GM19238 (cell line): Measurements from ENCODE around the gene FKBP9.
"Not testable (repeated sequence)": the region's sequence is repeated elsewhere in the genome, so short reads cannot be mapped to it uniquely, and the experiment has no call there.

Source experiments
- DNase-seq: peaks from one replicate; pipeline ENCODE4 v3.0.0; 2011; ENCODE audit warnings: low spot score; ENCODE audit not compliant: insufficient read length

The FKBP9 gene, protein sequence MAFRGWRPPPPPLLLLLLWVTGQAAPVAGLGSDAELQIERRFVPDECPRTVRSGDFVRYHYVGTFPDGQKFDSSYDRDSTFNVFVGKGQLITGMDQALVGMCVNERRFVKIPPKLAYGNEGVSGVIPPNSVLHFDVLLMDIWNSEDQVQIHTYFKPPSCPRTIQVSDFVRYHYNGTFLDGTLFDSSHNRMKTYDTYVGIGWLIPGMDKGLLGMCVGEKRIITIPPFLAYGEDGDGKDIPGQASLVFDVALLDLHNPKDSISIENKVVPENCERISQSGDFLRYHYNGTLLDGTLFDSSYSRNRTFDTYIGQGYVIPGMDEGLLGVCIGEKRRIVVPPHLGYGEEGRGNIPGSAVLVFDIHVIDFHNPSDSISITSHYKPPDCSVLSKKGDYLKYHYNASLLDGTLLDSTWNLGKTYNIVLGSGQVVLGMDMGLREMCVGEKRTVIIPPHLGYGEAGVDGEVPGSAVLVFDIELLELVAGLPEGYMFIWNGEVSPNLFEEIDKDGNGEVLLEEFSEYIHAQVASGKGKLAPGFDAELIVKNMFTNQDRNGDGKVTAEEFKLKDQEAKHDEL

GRCh38 chr7:32957326-32958045 lies at the start of gene FKBP9:
Gene FKBP9, plus strand, starts transcription at chr7:32957440. Its CDS starts 134 bp downstream, at chr7:32957574.
- DNase-seq = peak; percentile 72

- no peak for DNase-seq
Measured at GRCh38 chr7:32910195-32910594, 47.0 kb upstream of the FKBP9 start.

DNA sequence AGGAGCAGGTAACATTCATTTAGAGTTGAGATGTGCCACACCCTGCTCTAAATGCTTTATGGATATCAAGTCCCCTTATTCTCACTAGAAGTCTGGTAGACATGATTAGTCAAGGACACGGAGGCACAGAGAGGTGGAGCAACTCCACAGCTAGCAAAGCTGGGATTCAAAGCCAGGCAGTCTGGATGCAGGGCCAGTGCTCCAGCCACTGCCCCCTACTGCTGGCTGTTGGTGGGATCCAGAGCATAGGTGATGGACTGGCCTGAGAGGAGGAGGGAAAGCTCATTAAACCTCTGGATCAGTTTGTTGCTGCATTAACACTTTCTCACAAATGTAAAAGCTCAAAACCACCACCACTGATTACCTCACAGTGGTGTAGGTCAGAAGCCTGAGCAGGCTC lies 43.1 kb upstream of the FKBP9 start:
- DNase-seq = no peak

- no peak for DNase-seq
Measured at GRCh38 chr7:32915041-32915536, 42.2 kb upstream of the FKBP9 start.

DNA sequence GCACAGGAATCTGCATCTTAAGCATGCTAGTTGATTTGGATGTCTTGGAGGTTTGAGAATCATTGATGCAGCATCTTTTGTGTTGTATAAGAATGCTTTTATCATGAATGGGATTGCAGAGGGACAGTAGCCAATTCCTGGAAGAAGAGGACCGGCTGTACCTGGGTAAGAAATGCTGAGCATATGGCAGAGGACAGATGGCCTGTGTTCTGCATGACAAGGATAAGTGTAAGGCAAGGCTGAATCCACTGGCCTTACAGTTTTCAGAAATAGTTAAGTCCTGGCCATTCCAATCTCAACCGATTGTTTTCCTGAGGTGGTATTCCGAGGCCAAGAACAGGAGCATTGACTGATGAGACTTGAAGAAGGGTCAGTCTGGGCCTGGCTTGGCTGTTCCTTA lies 41.2 kb upstream of the FKBP9 start:
- DNase-seq = no peak

- not testable (repeated sequence) for DNase-seq
Measured at GRCh38 chr7:32916994-32917393, 40.2 kb upstream of the FKBP9 start.

- no peak for DNase-seq
Measured at GRCh38 chr7:32921896-32922295, 35.3 kb upstream of the FKBP9 start.

GRCh38 chr7:32928785-32929298 lies 28.4 kb upstream of the FKBP9 start:
- DNase-seq = no peak

DNA sequence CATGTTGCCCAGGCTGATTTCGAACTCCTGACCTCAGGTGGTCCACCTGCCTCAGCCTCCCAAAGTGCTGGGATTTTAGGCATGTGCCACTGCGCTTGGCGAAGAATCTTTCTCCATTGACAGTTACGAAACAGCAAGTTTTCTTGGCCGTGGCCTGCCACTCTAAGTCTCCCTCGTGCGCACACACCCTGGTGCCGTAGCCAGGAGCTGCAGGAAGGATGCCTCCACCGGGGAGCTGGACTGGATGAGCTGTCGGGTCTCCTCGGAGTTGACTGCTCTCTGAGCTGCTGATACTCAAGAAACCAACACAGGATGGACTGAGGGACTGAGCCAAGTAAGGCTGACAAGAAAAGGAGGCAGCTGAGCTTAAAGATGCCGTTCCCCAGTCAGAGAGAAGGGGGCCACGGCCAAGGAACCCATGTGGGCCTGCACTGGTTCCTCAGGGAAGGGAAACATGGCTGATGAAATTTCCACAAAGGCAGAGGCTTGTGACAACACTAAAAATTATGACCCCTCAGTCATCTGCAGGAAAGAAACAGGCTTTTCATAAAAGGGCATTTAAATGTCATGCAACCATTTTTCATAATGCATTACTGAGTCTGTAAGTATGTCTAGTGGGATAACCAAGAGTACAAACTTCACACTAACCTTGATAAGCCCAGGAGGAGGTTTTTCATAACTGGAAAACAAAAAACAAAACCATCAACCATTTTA lies 27.7 kb upstream of the FKBP9 start:
- DNase-seq = no peak

DNA sequence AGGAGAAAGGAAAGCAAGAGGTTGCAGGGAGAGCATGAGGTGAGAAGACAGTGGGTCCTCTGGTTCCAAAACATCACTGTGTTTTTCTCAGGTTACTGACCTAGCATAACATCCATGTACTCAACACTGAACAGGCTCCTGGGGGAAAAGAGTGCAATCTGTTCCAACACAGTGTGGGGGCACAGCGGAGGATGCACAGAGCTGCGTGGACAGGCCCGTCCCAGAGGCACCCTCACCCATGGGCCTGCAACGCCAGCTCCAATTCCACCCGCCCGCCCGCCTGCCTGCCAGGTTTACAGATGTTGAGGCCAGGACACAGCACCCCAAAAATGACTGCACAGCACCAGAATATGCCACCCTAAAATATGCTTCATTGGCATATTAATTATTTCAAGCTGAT lies 26.9 kb upstream of the FKBP9 start:
- no peak for DNase-seq

DNA sequence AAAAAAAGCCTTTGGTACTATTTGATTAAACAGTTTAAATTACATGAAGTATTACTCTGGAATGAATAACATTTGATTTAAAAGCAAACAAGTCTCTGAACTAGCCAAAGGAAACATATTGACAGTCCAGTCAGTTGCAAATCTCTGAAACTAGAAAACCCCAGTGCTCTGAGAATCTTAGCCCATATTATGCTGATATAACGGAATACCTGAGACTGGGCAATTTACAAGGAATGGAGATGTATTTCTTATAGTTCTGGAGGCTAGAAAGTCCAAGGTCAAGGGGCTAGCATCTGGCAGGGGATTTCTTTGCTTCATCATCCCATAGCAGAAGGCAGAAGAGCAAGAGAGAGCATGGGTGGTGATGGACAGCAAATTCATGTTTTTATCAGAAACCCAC lies 21.7 kb upstream of the FKBP9 start:
- no peak for DNase-seq

GRCh38 chr7:32936689-32937088 lies 20.6 kb upstream of the FKBP9 start:
- DNase-seq = no peak

DNA sequence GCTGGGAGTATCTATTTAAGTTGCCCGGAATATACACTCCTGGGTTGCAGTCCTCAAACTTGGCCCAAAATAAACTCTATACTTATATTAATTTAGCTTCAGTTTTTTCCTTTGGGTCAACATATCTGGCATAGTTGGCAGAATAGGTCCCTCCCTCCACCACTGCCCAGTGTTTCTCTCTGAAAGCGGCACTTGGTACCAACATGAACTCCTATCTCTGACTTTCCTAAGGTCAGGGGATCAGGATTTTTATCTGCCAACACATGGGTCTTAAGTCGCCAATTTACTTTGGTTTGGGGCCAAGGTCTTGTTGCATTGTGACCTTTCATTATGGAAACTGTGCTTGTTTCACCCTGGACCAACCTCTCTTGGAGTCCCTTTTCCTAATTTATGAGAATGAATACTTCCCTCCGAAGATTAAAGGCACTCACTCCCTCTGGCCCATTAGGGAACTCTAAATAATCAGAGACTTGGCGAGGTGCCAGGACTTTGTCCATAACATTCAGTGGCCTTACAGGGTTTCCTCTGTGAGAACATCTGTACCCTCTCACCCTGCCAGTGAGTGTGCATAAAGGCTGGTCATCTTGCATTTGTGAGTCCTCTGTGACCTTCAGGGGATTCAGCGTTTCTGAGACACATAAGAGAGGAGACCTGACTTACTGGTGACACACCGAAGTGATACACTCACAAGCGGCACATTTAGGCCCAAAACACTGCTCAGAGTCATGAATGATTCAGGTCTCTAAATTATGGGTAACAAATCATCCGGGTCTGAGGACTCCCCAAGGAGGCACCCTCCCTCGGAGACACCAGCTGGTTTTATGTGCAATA lies 19.7 kb upstream of the FKBP9 start:
- DNase-seq = no peak

DNA sequence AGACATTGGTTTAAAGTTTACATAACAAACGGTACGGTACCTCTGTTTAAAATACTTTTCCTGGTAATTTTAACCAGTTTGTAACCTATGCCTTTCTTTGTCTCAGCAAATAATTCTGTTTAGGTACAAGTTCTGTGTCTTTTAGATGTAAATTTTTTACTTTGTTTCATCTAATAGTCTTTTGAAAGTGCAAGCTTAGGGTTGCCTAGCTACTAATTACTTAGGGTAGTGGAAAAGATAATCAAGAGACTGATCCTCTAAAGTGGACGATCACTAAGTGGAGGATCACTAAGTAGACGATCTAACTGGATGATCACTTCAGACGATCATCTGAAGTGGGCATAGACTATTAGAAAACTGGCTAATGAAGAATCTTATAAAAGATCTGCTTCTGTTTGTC lies 16.1 kb upstream of the FKBP9 start:
- DNase-seq = no peak

GRCh38 chr7:32941681-32942414 lies 15.4 kb upstream of the FKBP9 start:
- no peak for DNase-seq

DNA sequence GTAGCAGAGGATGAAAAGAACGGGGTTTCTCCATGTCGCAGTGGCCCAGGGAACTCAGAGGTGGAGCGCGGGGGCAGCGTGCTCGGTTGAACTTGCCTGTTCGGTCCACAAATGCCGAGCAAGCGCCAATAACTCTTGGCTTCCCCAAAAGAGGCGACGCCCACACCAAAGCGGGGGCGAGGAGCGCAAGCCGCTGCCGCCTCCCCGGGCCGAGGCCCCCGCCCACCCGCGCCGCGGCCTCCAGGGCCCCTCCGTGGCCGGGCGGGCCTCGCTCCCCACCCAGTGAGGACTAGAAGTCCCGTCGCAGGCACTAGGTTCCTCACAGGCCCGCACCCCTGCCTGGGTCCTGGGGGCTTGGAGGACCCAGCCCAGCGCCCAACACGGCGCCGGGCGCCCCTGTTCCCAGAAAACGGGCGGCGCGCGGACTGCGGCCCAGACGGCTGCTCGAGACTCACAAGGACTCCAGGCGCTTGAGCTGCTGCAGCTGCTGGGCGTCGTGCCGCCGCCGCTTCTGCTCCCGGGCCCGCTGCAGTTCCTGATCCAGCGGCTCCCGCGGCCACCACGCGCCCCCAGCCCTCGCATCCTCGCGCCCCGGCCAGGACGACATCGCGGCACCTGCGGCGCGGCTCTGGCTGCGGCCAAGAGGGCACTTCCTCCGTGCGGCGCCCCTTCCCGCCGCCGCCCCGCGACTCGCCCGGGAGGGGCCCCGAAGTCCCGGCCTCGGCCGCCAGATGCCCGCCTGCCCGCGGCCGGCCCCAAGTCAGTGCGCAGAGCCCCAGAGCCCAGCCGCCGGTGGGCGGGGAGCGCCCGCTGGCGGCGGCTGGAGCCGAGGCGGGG lies 14.6 kb upstream of the FKBP9 start:
- DNase-seq = peak; percentile 80

DNA sequence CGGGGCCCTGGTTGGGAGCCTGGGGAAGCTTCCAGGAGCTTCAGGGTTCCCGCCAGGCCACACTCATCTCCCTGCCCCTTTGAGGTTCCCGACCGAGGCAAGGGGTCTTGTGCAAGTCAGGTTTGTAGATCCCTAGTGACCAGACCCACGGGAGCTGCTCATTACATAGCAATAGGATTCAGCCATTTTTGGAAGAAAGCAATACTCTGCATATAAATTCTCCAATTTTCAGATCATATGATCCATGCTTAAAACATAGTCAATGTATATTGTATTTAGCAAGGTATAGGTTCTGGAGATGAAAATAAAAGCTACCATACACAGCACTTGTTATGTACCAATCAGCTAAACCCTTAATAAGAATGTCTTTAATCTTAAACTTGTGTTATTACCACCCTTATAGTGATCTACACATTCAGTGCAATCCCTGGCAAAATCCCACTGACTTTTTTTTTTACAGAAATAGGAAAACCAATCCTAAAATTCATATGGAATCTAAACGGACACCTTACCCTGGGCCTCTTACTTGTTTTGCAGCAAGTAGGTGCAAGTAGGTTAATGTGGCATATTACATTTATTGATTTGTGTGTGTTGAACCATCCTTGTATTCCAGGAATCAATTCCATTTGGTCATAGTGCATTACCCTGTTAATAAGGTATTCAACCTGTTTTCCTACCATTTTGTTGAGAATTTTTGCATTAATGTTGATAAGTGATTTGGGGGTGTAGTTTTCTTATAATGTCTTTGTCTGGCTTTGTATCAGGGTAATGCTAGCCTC lies 13.8 kb upstream of the FKBP9 start:
- no peak for DNase-seq

DNA sequence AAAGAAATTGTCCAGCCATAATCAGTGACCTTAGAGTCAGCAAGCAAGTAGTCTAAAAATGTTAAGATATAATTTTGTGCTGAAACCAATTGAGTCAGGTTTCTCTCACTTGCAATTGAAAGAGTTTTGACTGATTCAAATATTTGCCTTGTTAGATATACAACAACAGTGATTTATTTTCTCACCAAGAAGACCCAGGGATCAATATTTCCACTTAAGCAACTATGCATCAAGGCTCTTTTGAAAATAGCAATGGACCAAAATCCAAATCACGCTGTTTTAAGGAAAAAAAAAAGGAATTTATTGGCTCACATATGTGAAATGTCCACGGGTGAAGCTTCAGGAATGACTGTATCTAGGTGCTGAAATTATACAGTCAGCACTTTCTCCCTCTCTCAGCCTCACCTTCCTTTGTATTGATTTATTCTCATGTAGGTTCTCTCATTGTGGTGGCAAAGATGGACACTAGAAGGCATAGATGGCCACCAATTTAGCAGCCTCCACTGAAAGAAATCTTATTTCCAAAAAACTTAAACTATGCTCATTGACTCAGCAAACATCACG lies 9.7 kb upstream of the FKBP9 start:
- DNase-seq = no peak
